PC-9 (cell line): Measurements from ENCODE around the gene SLC52A1. TPM values are rescaled to one million over a fixed set of nuclear protein-coding genes. Genes with fewer than 3 reads are reported as not detected.

Experiments
- BruUV-seq: library from RNA; stranded (reverse); fragments of 400-500 nt; replicated peaks from 2 replicates; lab custom pipeline; 2021; lab: Mats Ljungman, UMichigan
- CTCF ChIA-PET: fragments of 300-600 bp; sonication (Branson Sonifier 250); formaldehyde crosslinking; loops from one replicate; lab custom pipeline; 2022; ENCODE audit warnings: antibody characterized with exemption; lab: Charles Lee
- POLR2A ChIA-PET: fragments of 300-600 bp; sonication (Branson Sonifier 250); formaldehyde crosslinking; loops from one replicate; lab custom pipeline; 2022; ENCODE audit warnings: antibody characterized with exemption; ENCODE audit not compliant: unreplicated experiment; lab: Charles Lee
- DNase-seq, 2 experiments: peaks; one replicate each; pipeline versions ENCODE4 v3.0.0 to v3.0.0-alpha.2; 2015 to 2022; ENCODE audit warnings: mixed read lengths in 1 of 2
- H2AFZ ChIP-seq: fragments of 200-600 bp; sonication (generic); 2 replicates; pipeline ENCODE4 v1.8.1; 2017; ENCODE audit warnings: antibody characterized with exemption
- H3F3A ChIP-seq: fragments of 200-600 bp; sonication (generic); 2 replicates; pipeline ENCODE4 v1.8.1; 2017; ENCODE audit warnings: antibody characterized with exemption, mild to moderate bottlenecking, low read depth; ENCODE audit not compliant: insufficient read depth
- H3K27ac ChIP-seq: fragments of 200-600 bp; sonication (generic); 2 replicates; pipeline ENCODE4 v1.6.1; 2016; ENCODE audit warnings: mixed run types
- H3K27me3 ChIP-seq: fragments of 200-600 bp; sonication (generic); 2 replicates; pipeline ENCODE4 v1.6.1; 2016; ENCODE audit warnings: low read depth, mixed run types; ENCODE audit not compliant: insufficient read depth
- H3K36me3 ChIP-seq: fragments of 200-600 bp; sonication (generic); 2 replicates; pipeline ENCODE4 v1.6.1; 2016; ENCODE audit warnings: low read depth, mixed run types
- H3K4me1 ChIP-seq: fragments of 200-600 bp; sonication (generic); replicated peaks from 2 replicates; pipeline ENCODE4 v1.6.1; 2016; ENCODE audit warnings: mixed run types; ENCODE audit not compliant: insufficient read depth
- H3K4me2 ChIP-seq: fragments of 200-600 bp; sonication (generic); 2 replicates; pipeline ENCODE4 v1.6.1; 2017; ENCODE audit warnings: mixed run types
- H3K4me3 ChIP-seq: fragments of 200-600 bp; sonication (generic); 2 replicates; pipeline ENCODE4 v1.6.1; 2016; ENCODE audit warnings: mixed run types
- H3K79me2 ChIP-seq: fragments of 200-600 bp; sonication (generic); 2 replicates; pipeline ENCODE4 v1.6.1; 2017; ENCODE audit warnings: low read depth, mixed run types
- H3K9me2 ChIP-seq: fragments of 200-600 bp; sonication (generic); 2 replicates; pipeline ENCODE4 v1.8.1; 2017; ENCODE audit warnings: mild to moderate bottlenecking; ENCODE audit not compliant: insufficient read depth
- H3K9me3 ChIP-seq: fragments of 200-600 bp; sonication (generic); 2 replicates; pipeline ENCODE4 v1.8.1; 2016; ENCODE audit warnings: low read depth; ENCODE audit not compliant: insufficient read depth
- H4K20me1 ChIP-seq: fragments of 200-600 bp; sonication (generic); 2 replicates; pipeline ENCODE4 v1.8.1; 2017; ENCODE audit not compliant: insufficient read depth
- EZH2 ChIP-seq: fragments of 200-600 bp; sonication (generic); IDR thresholded peaks from 2 replicates; pipeline ENCODE4 v1.8.0; 2017; ENCODE audit warnings: antibody characterized with exemption, low read depth
- intact Hi-C: fragments of 100-400 bp; cut with micrococcal nuclease; formaldehyde crosslinking; loops from one replicate; pipeline ENCODE4 v1.10.0; 2022; ENCODE audit not compliant: unreplicated experiment
- total RNA-seq: library from RNA; stranded (reverse); gene quantifications from 2 replicates; pipeline ENCODE4 v1.2.3, GENCODE V29; 2021
- TF ChIP-seq, protein P1 (sequence below): fragments of 200-600 bp; sonication (generic); conservative IDR thresholded peaks from 2 replicates; pipeline ENCODE4 v1.6.1; 2017; ENCODE audit warnings: mixed run types, antibody characterized with exemption, mild to moderate bottlenecking, moderate library complexity

The SLC52A1 gene
- total RNA-seq, 1 experiment from 2014 or later: 0.28 TPM

GRCh38 chr17:5003214-5003867 lies 31.9 kb downstream of the SLC52A1 start:
- H3K4me3 ChIP-seq: no peak overlapping the region
- H2AFZ ChIP-seq: no peak overlapping the region
- peaks cover 5% of the 10 kb centered on the region for H4K20me1 ChIP-seq
- peaks cover 17% of the 10 kb centered on the region for H3K79me2 ChIP-seq
- H3K4me2 ChIP-seq: no peak overlapping the region
- ChIA-PET POLR2A (no interaction called here), CTCF (no interaction called here)
- peaks cover 44% of the 10 kb centered on the region for H3K36me3 ChIP-seq
- no peaks in the 10 kb centered on the region for H3F3A ChIP-seq
- H3K4me1 ChIP-seq: peaks cover 11% of the 10 kb centered on the region
- DNase-seq: no peak
- no TSS peak for BruUV-seq
- no peak for TF ChIP-seq EZH2
- TF ChIP-seq, protein P1, sequence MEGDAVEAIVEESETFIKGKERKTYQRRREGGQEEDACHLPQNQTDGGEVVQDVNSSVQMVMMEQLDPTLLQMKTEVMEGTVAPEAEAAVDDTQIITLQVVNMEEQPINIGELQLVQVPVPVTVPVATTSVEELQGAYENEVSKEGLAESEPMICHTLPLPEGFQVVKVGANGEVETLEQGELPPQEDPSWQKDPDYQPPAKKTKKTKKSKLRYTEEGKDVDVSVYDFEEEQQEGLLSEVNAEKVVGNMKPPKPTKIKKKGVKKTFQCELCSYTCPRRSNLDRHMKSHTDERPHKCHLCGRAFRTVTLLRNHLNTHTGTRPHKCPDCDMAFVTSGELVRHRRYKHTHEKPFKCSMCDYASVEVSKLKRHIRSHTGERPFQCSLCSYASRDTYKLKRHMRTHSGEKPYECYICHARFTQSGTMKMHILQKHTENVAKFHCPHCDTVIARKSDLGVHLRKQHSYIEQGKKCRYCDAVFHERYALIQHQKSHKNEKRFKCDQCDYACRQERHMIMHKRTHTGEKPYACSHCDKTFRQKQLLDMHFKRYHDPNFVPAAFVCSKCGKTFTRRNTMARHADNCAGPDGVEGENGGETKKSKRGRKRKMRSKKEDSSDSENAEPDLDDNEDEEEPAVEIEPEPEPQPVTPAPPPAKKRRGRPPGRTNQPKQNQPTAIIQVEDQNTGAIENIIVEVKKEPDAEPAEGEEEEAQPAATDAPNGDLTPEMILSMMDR: no peak
- no peak overlapping the region for H3K27ac ChIP-seq
- no peaks in the 10 kb centered on the region for H3K9me3 ChIP-seq
- intact Hi-C loops: no loop called here
- H3K27me3 ChIP-seq: no peaks in the 10 kb centered on the region
- no peaks in the 10 kb centered on the region for H3K9me2 ChIP-seq

- intact Hi-C loops: no loop called here
- Histone ChIP-seq H3K4me2 (no peak overlapping the region), H3K9me3 (no peaks in the 10 kb centered on the region), H3K79me2 (peaks cover 22% of the 10 kb centered on the region), H2AFZ (no peak overlapping the region), H3K4me1 (peaks cover 11% of the 10 kb centered on the region), H3K4me3 (no peak overlapping the region), H3K27me3 (no peaks in the 10 kb centered on the region), H3K9me2 (no peaks in the 10 kb centered on the region), H3F3A (no peaks in the 10 kb centered on the region), H4K20me1 (peaks cover 5% of the 10 kb centered on the region), H3K27ac (no peak overlapping the region), H3K36me3 (peaks cover 43% of the 10 kb centered on the region)
- BruUV-seq: no TSS peak
- DNase-seq: no peak
- TF ChIP-seq, protein P1: no peak
- TF ChIP-seq EZH2: no peak
- ChIA-PET POLR2A (no interaction called here), CTCF (interaction anchor here (0.5 kb wide), 1 partner anchor 13 kb away, joined by 4 read pairs; no protein-coding TSS in a partner anchor)
Measured at GRCh38 chr17:5002121-5002788, 33.0 kb downstream of the SLC52A1 start.

- CTCF ChIA-PET: no interaction called here
- no peak for DNase-seq
- Histone ChIP-seq H3K4me3 (no peak overlapping the region), H3K79me2 (peaks cover 22% of the 10 kb centered on the region), H3F3A (peaks cover 3% of the 10 kb centered on the region; the same call in 1 of the 2 replicates), H3K9me3 (no peaks in the 10 kb centered on the region), H4K20me1 (peaks cover 5% of the 10 kb centered on the region), H3K27ac (no peak overlapping the region), H2AFZ (no peak overlapping the region), H3K4me1 (peaks cover 17% of the 10 kb centered on the region), H3K9me2 (no peaks in the 10 kb centered on the region), H3K27me3 (no peaks in the 10 kb centered on the region), H3K4me2 (no peak overlapping the region), H3K36me3 (peaks cover 27% of the 10 kb centered on the region; the same call in 1 of the 2 replicates)
- intact Hi-C loops: no loop called here
- no TSS peak for BruUV-seq
- POLR2A ChIA-PET: no interaction called here
- TF ChIP-seq, protein P1: no peak
- TF ChIP-seq EZH2: no peak
Measured at GRCh38 chr17:5000237-5000639, 35.0 kb downstream of the SLC52A1 start.
